GM19043 (cell line): ENCODE data around the gene COL25A1.

Source experiments
- ATAC-seq: cut with Tn5 transposase; IDR thresholded peaks from one replicate; pipeline ENCODE4 v1.9.1; 2021; ENCODE audit warnings: low read depth; ENCODE audit not compliant: unreplicated experiment

The COL25A1 gene

GRCh38 chr4:108838451-108838850 lies 464.0 kb downstream of the COL25A1 start:
- ATAC-seq: no peak

DNA sequence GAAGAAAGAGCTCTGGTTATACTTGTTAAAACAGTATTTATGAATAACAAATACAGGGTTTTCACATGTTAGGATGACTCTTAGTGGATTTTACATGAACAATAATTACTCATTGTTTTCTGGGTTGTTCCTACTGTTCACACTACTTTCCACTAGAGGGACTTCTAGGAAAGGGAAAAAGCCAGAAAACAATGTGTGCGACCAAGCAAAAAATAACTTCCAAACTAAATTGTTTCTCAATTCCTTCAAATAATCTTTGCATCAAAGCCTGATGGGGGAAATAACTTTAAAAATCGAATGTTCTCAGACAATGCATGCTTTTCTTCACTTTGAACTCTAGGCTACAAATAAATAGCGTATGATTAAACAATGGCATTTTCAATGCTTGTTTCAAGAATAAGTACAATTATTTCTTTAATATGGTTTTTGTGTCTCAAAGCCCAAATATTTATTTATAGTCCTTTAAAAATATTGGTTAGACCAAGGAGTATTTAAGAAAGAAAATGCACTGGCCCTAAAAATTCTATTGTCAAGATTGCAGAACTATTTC lies 467.5 kb downstream of the COL25A1 start:
- ATAC-seq: no peak

DNA sequence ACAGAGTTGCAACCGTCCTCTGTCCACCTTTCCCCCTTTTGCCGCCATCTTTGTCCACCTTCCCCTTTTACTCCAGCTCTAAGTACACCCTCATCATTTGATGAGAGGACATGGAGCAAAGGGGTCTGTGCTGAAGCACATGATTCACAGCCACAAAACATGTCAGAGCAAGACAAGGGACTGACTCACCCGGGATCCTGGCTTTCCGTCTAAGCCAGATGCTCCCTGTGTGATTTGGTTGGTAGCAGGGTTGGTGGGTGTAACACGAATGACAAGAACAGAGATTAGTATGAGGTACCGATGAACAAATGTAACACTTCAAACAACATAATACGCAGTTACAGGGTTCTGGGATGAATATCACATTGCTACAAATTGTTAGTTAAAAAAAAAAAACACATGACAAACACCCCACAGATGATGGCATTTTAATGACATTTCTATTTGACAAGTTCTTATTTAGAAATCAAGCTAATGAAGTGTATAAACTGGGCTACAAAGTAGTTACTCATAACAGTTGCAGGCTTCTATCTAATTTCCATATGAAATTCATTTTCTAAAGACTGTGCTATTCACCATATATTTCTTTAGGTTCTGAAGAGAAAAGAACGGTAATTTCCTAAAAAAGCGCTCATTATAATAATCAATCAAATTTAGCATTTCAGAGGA lies 468.2 kb downstream of the COL25A1 start:
- ATAC-seq: no peak

DNA sequence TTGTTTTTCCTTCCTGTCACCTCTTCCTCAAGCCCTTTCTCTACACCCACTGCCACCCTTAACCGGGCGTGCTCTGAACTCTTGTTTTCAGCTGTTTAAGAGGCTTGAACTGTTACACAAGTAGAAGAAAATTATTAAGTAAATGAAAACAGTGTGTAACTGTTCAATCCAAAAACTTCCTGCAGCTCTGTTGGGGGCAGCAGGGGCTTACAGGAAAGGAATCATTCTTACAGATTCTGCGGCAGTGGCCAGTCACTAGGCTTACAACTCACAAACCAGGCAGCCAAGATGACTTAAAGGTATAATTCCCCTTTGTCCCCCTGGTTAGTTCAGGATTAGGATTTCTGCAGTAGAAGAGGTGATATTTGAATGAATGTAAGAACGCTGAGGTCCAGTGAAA lies 469.4 kb downstream of the COL25A1 start:
- no peak for ATAC-seq

GRCh38 chr4:108831886-108832285 lies 470.6 kb downstream of the COL25A1 start:
- ATAC-seq: no peak

DNA sequence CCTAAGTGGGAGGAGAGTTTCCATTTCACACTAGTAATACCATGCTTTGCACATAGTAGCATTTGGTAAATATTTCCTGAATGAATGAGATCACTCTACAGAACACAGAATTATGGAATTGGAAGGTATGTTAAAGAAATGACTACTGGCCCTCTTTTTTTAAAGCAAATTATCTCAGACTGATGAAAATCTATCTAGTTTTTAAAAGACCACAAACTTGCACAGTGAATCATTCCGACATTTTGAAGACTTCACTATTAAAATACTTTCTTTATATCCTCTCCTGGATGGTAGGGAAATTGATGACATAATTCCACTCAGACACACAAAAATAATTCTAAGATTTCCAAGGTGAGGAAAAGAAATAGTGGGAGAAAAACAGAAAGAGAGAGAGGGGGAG lies 471.2 kb downstream of the COL25A1 start:
- no peak for ATAC-seq

GRCh38 chr4:108830509-108831244 lies 471.8 kb downstream of the COL25A1 start:
- no peak for ATAC-seq

- no peak for ATAC-seq
These were observed 472.4 kb downstream of the COL25A1 start for GRCh38 chr4:108829966-108830492.

DNA sequence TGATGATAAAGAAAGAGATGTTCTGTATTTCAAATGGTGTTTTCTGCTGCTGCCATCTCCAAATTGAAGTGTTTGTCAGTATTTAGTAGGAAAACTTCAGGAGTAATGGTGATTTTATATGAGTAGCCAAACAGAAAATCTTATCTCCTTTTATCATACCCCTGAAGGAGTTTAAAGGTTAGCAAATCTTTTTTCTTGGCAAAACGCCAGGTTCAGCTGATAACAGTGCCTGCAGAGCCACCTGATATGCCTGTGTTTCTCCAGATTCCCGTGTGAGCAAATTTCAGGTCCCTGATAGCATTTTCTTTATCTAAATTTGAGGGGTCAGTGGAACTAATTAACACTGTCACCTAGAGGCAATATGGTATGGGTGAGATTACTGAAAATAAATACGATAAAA lies 473.8 kb downstream of the COL25A1 start:
- no peak for ATAC-seq

- no peak for ATAC-seq
These were observed 476.7 kb downstream of the COL25A1 start for GRCh38 chr4:108825737-108826136.

GRCh38 chr4:108821351-108821930 lies 481.0 kb downstream of the COL25A1 start:
- ATAC-seq: no peak

- no peak for ATAC-seq
These were observed 481.7 kb downstream of the COL25A1 start for GRCh38 chr4:108820492-108821350.

DNA sequence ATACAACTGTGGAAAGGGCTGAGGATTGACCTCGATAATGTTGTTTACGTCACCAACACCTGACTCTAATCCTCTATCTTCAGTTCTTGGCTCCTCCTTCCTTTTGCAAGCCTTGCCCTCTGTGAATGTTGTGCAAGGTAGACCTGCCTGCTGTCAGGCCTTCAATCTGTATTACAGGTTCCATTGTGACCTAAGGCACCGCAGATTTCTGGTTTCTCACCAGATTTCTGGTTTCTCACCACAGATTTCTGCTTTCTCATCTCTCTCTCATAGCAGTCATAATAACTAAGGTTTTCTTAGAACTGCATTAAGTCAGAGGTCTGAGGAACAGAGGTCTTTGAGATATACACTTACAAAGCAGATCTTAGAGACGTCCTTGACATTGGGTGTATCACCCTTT lies 488.1 kb downstream of the COL25A1 start:
- ATAC-seq: no peak

- no peak for ATAC-seq
These were observed 489.2 kb downstream of the COL25A1 start for GRCh38 chr4:108813261-108813660.

DNA sequence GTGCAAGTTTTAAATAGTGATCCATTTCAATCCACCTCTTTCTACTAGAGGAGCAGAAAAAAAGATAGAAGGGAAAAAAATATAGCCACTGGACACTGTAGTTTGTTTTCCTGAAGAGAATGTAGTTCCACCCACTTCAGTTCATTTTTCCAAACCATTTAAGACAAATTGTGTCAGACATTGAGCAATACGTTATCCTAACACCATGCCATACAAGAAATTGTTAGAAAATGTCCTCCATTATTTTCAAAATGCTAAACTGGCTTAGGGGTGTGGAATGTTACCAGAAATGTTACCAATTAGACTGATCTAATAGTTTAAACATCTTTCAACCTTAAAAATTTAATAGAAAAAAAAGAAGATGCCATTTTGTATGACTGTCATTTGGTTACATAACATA lies 491.0 kb downstream of the COL25A1 start:
- no peak for ATAC-seq

DNA sequence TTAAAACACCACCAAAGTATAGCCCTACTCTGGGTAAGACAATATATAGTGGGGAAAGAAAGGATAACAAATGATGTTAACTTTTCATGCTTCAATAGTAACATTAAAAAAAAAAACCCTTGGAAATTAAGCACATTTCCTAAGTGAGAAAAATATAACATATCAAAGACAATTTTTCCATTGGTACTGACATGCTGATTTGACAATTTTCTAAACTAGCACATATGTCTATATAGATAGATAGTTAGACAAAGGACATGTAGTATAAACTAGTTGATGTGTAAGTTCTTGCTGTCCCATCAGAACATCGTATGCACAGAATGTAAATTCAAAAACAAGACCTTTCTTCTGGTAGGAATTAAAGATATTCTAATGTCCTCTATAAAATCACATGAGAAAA lies 492.4 kb downstream of the COL25A1 start:
- ATAC-seq: no peak

DNA sequence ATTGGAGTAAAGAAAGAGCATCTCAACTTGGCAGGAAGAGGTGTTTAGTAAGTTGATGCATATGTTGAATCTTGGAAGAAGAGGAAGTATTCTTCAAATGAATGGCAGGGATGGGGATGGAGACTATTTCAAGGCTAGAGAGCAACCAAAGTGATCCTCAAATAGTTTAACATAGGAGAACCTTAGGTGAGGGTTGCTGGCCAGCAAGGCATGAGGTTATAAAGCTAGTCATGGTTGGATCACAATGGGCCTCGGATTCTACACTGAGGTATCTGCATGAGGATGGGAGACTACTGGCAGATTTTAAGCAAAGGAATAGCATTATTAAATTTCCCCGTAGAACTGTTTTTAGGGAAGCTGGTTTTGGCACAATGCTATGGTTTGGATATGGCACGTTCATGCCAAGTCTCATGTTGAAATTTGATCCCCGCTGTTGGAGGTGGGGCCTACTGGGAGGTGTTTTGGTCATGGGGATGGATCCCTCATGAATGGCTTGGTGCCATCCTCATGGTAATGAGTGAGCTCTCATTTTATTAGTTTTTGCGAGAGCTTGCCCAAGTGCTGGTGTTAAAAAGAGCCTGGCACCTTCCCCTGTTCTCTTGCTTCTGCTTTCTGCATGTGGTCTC lies 497.7 kb downstream of the COL25A1 start:
- ATAC-seq: no peak

GRCh38 chr4:108799306-108799705 lies 503.2 kb downstream of the COL25A1 start:
- ATAC-seq: no peak

DNA sequence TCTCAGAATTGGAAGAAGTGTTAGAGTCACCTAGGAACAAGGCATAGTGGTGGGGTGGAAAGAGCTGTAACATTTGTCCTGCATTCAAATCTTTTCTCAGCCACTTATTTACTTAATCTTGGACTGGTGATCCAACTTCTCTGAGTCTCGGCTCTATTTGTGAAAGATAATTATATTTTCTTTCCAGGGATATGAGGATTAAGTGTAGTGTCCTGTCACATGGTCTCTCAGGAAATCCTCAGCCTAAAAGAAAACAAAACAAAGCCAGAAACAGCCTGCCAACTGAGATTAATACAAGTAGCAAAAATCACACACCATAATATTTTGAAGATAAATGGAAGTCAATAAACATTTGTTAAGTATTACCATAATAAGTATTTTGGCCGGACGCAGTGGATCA lies 506.3 kb downstream of the COL25A1 start:
- no peak for ATAC-seq

- no peak for ATAC-seq
These were observed 506.7 kb downstream of the COL25A1 start for GRCh38 chr4:108795733-108796132.
